Chondrocyte (in vitro differentiated cells): Measurements from ENCODE around the gene TTC39C. TPM values are rescaled to one million over a fixed set of nuclear protein-coding genes. Genes with fewer than 3 reads are reported as not detected.

ENCODE experiments used
- DNase-seq: peaks from one replicate; pipeline ENCODE4 v3.0.0; 2021; ENCODE audit warnings: mixed read lengths, low spot score
- H3K27ac Mint-ChIP-seq: one replicate; pipeline ENCODE4 v1.8.0; 2021; ENCODE audit warnings: mild to moderate bottlenecking, moderate library complexity, mixed read lengths; ENCODE audit not compliant: unreplicated experiment
- H3K27me3 Mint-ChIP-seq: 2 replicates; pipeline ENCODE4 v1.8.0; 2021; ENCODE audit warnings: low read depth, mixed read lengths
- H3K36me3 Mint-ChIP-seq: 2 replicates; pipeline ENCODE4 v1.8.0; 2021; ENCODE audit warnings: low read depth, mixed read lengths
- H3K4me1 Mint-ChIP-seq: 2 replicates; pipeline ENCODE4 v1.8.0; 2021; ENCODE audit warnings: low read depth, mild to moderate bottlenecking, mixed read lengths
- H3K4me3 Mint-ChIP-seq: one replicate; pipeline ENCODE4 v1.8.0; 2021; ENCODE audit warnings: mild to moderate bottlenecking, moderate library complexity, mixed read lengths; ENCODE audit not compliant: unreplicated experiment
- H3K9me3 Mint-ChIP-seq: 2 replicates; pipeline ENCODE4 v1.8.0; 2021; ENCODE audit warnings: low read depth, mixed read lengths
- total RNA-seq: library from RNA; stranded (reverse); gene quantifications from 3 replicates; pipeline ENCODE4 v1.2.1, GENCODE V29; 2021
- TF ChIP-seq, protein P1 (sequence below): fragments of 200-600 bp; sonication (generic); IDR thresholded peaks from 2 replicates; pipeline ENCODE4 v1.5.0; 2021; ENCODE audit warnings: antibody characterized with exemption, mild to moderate bottlenecking, moderate library complexity

The TTC39C gene
- total RNA-seq, 1 donor from 2014 or later: 11.2 TPM

DNA sequence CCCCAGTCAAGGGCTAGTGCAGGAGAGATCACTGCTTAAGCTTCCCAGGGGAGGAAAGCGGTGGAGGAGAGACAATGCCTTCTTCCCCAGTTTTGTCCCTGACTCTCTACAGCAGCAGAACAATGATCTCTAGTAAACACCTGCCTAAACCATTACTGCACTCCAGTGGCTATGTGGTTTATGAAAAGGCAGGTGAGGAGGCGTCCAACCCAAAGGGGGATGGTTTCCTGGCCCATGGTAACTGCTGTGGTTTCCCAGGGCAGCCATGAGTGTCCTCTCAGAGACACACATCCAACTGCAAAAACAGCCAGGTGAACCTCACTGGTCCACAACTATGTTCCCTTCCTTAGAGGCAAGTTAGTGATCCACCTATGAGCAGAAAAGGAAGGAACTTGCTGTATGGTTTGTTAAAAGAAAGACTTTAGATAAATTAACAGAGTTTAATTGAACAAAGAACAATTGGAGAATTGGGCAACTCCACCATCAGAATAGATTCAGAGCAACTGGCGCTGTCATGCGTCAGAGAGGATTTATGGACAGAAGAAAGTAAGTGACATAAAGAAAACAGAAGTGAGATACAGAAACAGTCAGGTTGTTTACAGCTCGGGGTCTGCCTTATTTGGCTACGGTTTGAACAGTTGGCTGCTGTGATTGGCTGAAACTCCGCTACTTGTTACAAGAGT, 4.8 kb upstream of the TTC39C start:
- TF ChIP-seq, protein P1, sequence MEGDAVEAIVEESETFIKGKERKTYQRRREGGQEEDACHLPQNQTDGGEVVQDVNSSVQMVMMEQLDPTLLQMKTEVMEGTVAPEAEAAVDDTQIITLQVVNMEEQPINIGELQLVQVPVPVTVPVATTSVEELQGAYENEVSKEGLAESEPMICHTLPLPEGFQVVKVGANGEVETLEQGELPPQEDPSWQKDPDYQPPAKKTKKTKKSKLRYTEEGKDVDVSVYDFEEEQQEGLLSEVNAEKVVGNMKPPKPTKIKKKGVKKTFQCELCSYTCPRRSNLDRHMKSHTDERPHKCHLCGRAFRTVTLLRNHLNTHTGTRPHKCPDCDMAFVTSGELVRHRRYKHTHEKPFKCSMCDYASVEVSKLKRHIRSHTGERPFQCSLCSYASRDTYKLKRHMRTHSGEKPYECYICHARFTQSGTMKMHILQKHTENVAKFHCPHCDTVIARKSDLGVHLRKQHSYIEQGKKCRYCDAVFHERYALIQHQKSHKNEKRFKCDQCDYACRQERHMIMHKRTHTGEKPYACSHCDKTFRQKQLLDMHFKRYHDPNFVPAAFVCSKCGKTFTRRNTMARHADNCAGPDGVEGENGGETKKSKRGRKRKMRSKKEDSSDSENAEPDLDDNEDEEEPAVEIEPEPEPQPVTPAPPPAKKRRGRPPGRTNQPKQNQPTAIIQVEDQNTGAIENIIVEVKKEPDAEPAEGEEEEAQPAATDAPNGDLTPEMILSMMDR: no peak
- no peak overlapping the region for H3K4me3 Mint-ChIP-seq
- no peaks in the 10 kb centered on the region for H3K9me3 Mint-ChIP-seq
- DNase-seq: no peak
- H3K4me1 Mint-ChIP-seq: peaks cover under 1% of the 10 kb centered on the region
- H3K27me3 Mint-ChIP-seq: peaks cover 14% of the 10 kb centered on the region
- no peaks in the 10 kb centered on the region for H3K36me3 Mint-ChIP-seq
- H3K27ac Mint-ChIP-seq: no peak overlapping the region

DNA sequence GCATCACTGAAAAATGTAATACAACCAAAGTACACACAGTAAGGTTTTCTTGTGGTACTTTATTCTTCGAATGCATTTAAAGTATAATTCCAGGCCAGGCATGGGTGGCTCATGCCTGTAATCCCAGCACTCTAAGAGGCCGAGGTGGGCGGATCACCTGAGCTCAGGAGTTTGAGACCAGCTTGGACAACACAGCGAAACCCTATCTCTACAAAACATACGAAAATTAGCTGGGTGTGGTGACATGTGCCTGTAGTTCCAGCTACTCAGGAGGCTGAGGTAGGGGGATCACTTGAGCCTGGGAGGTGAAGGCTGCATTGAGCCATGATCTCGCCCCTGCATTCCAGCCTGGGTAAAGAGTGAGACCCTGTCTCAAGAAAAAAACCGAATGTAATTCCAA, 3.9 kb upstream of the TTC39C start:
- no peaks in the 10 kb centered on the region for H3K36me3 Mint-ChIP-seq
- no peaks in the 10 kb centered on the region for H3K9me3 Mint-ChIP-seq
- TF ChIP-seq, protein P1: no peak
- DNase-seq: no peak
- peaks cover 4% of the 10 kb centered on the region for H3K4me1 Mint-ChIP-seq
- H3K27me3 Mint-ChIP-seq: peaks cover 14% of the 10 kb centered on the region
- no peak overlapping the region for H3K27ac Mint-ChIP-seq
- no peak overlapping the region for H3K4me3 Mint-ChIP-seq

DNA sequence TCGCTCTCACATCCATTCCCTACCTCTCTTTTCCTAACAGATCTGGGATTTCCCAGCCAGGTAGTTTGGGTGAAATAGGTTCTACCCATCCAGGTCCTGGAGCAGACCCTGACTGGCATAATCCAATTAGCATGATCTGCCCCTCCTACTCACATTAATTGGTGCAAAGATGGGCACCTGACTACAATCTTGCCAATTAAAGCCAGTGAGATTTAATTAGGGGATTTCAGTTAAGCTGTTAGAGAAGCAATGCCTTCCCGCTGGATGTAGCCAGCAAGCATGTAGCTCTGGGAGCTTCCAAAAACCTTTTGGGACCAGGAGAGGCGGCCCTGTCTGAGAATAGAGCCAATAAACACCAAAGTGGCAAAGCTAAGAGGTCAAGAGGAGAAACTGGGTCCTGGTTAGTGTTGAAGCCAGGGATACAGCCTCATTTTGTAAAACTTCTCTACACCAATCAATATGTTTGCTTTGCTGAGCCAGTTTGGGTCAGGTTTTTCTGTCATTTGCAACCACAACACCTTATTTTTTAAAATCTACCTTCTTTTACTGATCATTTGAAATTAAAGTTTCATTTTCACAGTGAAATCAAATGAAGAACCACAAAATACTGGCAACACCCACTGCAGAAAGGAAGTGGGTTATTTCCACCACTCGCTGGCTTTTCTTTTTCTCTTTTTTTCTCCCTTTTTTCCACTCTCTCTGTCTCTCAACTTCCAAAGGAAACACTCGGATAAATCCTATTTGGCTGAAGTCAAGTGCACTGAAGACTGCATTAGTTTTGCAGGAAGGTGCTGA, 3.2 kb upstream of the TTC39C start:
- peaks cover 10% of the 10 kb centered on the region for H3K4me1 Mint-ChIP-seq
- no peak overlapping the region for H3K4me3 Mint-ChIP-seq
- TF ChIP-seq, protein P1: no peak
- H3K9me3 Mint-ChIP-seq: no peaks in the 10 kb centered on the region
- H3K27ac Mint-ChIP-seq: no peak overlapping the region
- H3K36me3 Mint-ChIP-seq: no peaks in the 10 kb centered on the region
- peaks cover 14% of the 10 kb centered on the region for H3K27me3 Mint-ChIP-seq
- no peak for DNase-seq

DNA sequence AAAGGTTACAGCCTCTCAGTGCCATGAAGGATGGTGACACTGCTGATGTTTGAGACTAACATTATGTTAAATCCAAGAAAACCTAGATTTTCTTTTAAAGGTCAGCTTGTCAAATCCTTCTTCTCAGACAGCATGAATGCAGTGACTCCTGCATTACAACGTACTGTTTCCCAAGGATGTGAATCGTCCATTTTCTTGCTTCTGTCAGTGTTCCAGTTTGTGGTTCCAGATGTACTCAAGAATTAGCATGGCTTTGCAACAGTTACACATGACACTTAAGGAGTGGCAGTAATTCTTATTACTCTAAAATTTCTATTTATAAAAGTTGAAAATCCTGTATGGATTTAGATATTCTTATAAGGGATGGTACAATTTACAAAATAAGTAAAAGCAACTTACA, 1.5 kb upstream of the TTC39C start:
- no peak overlapping the region for H3K4me3 Mint-ChIP-seq
- peaks cover 14% of the 10 kb centered on the region for H3K27me3 Mint-ChIP-seq
- TF ChIP-seq, protein P1: no peak
- no peaks in the 10 kb centered on the region for H3K9me3 Mint-ChIP-seq
- no peak for DNase-seq
- peaks cover 15% of the 10 kb centered on the region for H3K4me1 Mint-ChIP-seq
- H3K36me3 Mint-ChIP-seq: no peaks in the 10 kb centered on the region
- H3K27ac Mint-ChIP-seq: no peak overlapping the region

DNA sequence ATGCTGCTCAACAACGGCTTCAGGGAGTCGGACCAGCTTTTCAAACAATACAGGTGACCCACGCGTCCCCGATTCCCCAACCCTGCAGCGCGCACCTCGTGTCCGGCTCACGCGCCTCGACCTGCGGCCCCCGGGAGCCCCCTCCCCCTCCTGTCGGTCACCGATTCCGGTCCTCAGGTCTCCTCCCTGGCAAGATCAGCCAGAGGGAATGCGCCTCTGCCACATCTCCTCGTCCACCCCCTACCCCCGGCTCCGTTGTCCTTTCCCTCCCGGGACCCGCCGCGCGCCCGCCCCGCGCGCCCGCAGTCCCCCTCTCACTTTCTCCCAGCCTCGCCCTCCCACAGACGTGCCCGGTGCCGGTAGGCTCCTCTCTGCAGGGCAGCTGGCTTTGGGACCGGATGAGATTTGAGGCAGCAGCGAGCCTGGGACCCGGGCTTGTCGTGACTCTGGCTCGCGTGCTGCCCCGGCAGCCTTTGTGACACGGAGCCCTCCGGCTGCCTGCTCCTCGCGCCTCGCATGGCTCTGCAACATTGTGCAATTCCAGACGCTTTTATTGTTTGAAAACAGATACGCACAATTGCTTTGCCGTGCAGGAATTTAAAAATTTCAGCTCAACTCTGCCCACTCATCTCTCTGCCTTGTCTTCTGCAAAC, 558 bp downstream of the TTC39C start:
- Mint-ChIP-seq H3K4me1 (peaks cover 15% of the 10 kb centered on the region), H3K27me3 (peaks cover 4% of the 10 kb centered on the region), H3K9me3 (no peaks in the 10 kb centered on the region), H3K4me3 (peak overlapping the region; percentile 84), H3K36me3 (no peaks in the 10 kb centered on the region), H3K27ac (peak overlapping the region; percentile 76)
- TF ChIP-seq, protein P1: no peak
- DNase-seq: no peak
